Cardiac fibroblast (primary cell): Measurements from ENCODE around the gene UBE2Z.

Source experiments
- DNase-seq, 2 donors: peaks; one replicate each; pipeline versions ENCODE4 v3.0.0 to v3.0.0-alpha.2; 2010; ENCODE audit warnings: low read depth in 2 of 2
- H3K4me3 ChIP-seq, 2 donors: replicated peaks in 1 of 2; 1 replicate in 1 of 2; 2 replicates in 1 of 2; pipeline ENCODE4 v1.5.1; 2011; ENCODE audit warnings: low read depth in 2 of 2, low read length in 2 of 2, mild to moderate bottlenecking in 2 of 2, moderate library complexity in 1 of 2
- TF ChIP-seq, protein P1 (sequence below): IDR thresholded peaks from one replicate; pipeline ENCODE4 v1.5.1; 2011; ENCODE audit warnings: low read depth, mild to moderate bottlenecking, low read length, inconsistent platforms

Gene UBE2Z

GRCh38 chr17:48883171-48883570 lies 25.0 kb upstream of the UBE2Z start:
- TF ChIP-seq, protein P1, sequence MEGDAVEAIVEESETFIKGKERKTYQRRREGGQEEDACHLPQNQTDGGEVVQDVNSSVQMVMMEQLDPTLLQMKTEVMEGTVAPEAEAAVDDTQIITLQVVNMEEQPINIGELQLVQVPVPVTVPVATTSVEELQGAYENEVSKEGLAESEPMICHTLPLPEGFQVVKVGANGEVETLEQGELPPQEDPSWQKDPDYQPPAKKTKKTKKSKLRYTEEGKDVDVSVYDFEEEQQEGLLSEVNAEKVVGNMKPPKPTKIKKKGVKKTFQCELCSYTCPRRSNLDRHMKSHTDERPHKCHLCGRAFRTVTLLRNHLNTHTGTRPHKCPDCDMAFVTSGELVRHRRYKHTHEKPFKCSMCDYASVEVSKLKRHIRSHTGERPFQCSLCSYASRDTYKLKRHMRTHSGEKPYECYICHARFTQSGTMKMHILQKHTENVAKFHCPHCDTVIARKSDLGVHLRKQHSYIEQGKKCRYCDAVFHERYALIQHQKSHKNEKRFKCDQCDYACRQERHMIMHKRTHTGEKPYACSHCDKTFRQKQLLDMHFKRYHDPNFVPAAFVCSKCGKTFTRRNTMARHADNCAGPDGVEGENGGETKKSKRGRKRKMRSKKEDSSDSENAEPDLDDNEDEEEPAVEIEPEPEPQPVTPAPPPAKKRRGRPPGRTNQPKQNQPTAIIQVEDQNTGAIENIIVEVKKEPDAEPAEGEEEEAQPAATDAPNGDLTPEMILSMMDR = no peak
- H3K4me3 ChIP-seq = no peak overlapping the region
- no peak for DNase-seq

GRCh38 chr17:48890086-48890485 lies 18.1 kb upstream of the UBE2Z start:
- TF ChIP-seq, protein P1 = no peak
- no peak for DNase-seq
- no peak overlapping the region for H3K4me3 ChIP-seq

DNA sequence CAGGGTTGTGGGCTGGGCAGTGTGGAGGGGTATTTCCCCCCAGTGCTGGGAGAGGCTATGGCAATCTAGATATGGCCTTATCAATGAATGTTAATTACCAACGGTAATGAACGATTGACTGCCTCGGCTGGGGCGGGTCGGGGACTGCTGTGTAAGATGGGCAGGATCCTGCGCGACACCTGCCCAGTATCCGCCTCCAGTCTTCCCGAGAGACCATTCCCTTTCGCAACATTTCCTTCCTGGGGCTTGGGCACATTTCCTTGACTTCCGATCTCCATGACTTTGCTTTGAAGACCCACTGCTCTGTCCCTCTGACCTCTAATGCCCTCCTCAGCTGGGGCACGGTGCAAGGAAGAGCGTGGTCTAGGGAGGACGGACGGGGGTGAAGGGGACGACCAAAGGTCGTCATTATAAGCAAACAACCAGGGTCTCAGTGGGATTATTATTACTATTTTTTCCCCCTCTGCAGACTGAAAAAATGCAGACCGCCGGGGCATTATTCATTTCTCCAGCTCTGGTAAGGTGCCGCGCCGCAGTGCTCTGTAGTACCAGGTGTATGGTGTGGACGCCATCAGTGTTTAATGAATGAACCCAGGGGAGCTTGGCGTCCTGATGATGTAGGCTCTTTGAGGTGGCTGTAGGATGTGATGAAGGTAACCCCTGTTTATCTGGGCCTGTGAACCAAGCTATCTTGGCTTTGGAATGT lies 15.1 kb upstream of the UBE2Z start:
- peak overlapping the region; percentile 100 for H3K4me3 ChIP-seq
- TF ChIP-seq, protein P1 = no peak
- DNase-seq = peak in 1 of 2 donors; percentile 22

GRCh38 chr17:48893646-48894508 lies 14.3 kb upstream of the UBE2Z start:
- peak overlapping the region; percentile 100 for H3K4me3 ChIP-seq

GRCh38 chr17:48894886-48895285 lies 13.3 kb upstream of the UBE2Z start:
- DNase-seq = no peak
- TF ChIP-seq, protein P1 = no peak
- no peak overlapping the region for H3K4me3 ChIP-seq

More at GRCh38 chr17:48893646-48894508, 14.3 kb upstream of the UBE2Z start:
- no peak for DNase-seq
- TF ChIP-seq, protein P1 = no peak

GRCh38 chr17:48901241-48901640 lies 7.0 kb upstream of the UBE2Z start:
- H3K4me3 ChIP-seq = no peak overlapping the region
- TF ChIP-seq, protein P1 = no peak
- no peak for DNase-seq
